ENCODE measurements around the gene CHAD.

CHAD gene

GRCh38 chr17:50467855-50468303 is 801 bp downstream of the CHAD start:
- no peak overlapping the region for H3K4me3 ChIP-seq (ENCODE audit: low read length)
- no peak for DNase-seq (ENCODE audit: low read depth)
- TF ChIP-seq CTCF (conservative IDR thresholded peaks at IDR 0.05; ENCODE audit: low read depth, low read length) = no peak

- TF ChIP-seq CTCF (conservative IDR thresholded peaks at IDR 0.05; ENCODE audit: low read depth, low read length) = no peak
- no peak for DNase-seq (ENCODE audit: low read depth)
- no peak overlapping the region for H3K4me3 ChIP-seq (ENCODE audit: low read length)
These were observed 1.4 kb downstream of the CHAD start for GRCh38 chr17:50467114-50467854.

- TF ChIP-seq CTCF (conservative IDR thresholded peaks at IDR 0.05; ENCODE audit: low read depth, low read length) = no peak
- no peak for DNase-seq (ENCODE audit: low read depth)
- H3K4me3 ChIP-seq (ENCODE audit: low read length) = no peak overlapping the region
These were observed 2.1 kb downstream of the CHAD start for GRCh38 chr17:50466371-50467113.

GRCh38 chr17:50465635-50466034 is 3.0 kb downstream of the CHAD start:
- no peak for DNase-seq (ENCODE audit: low read depth)
- no peak for TF ChIP-seq CTCF (conservative IDR thresholded peaks at IDR 0.05; ENCODE audit: low read depth, low read length)
- no peak overlapping the region for H3K4me3 ChIP-seq (ENCODE audit: low read length)

GRCh38 chr17:50465171-50465570 is 3.5 kb downstream of the CHAD start:
- TF ChIP-seq CTCF (conservative IDR thresholded peaks at IDR 0.05; ENCODE audit: low read depth, low read length) = no peak
- DNase-seq (ENCODE audit: low read depth) = no peak
- H3K4me3 ChIP-seq (ENCODE audit: low read length) = no peak overlapping the region

- no peak overlapping the region for H3K4me3 ChIP-seq (ENCODE audit: low read length)
- DNase-seq (ENCODE audit: low read depth) = no peak
- no peak for TF ChIP-seq CTCF (conservative IDR thresholded peaks at IDR 0.05; ENCODE audit: low read depth, low read length)
These were observed 3.9 kb downstream of the CHAD start for GRCh38 chr17:50464736-50465135.

GRCh38 chr17:50464121-50464520 is 4.6 kb downstream of the CHAD start:
- TF ChIP-seq CTCF (conservative IDR thresholded peaks at IDR 0.05; ENCODE audit: low read depth, low read length) = no peak
- no peak for DNase-seq (ENCODE audit: low read depth)
- no peak overlapping the region for H3K4me3 ChIP-seq (ENCODE audit: low read length)

All from retinal pigment epithelial cell (primary cell).